ENCODE results near the gene BIN1. TPM values are rescaled to one million over a fixed set of nuclear protein-coding genes. Genes with fewer than 3 reads are reported as not detected.

The BIN1 gene
- total RNA-seq, 1 experiment from 2014 or later, result 58.9 TPM

GRCh38 chr2:127124426-127124825 lies 17.5 kb upstream of the BIN1 start:
- Histone ChIP-seq H3K79me2 (ENCODE audit: low read length) (no peaks in the 10 kb centered on the region), H4K20me1 (ENCODE audit: low read length) (no peaks in the 10 kb centered on the region), H3K9ac (ENCODE audit: low read length) (no peak overlapping the region), H3F3A (ENCODE audit: low read length, unreplicated experiment) (no peaks in the 10 kb centered on the region), H3K36me3 (ENCODE audit: low read depth, low read length) (no peaks in the 10 kb centered on the region), H3K4me3 (ENCODE audit: low read length) (no peak overlapping the region), H3K27me3 (ENCODE audit: low read length) (no peaks in the 10 kb centered on the region), H3K4me2 (ENCODE audit: low read length) (no peak overlapping the region), H3K9me2 (replicated peaks; ENCODE audit: low read length) (no peaks in the 10 kb centered on the region), H2AFZ (ENCODE audit: low read length) (no peak overlapping the region), H3K27ac (ENCODE audit: low read length) (no peak overlapping the region), H3K9me3 (ENCODE audit: low read length) (no peaks in the 10 kb centered on the region), H3K4me1 (ENCODE audit: insufficient read depth, low read length) (no peaks in the 10 kb centered on the region)
- POLR2A ChIA-PET (ENCODE audit: unreplicated experiment), result no interaction called here
- CTCF ChIA-PET, result no interaction called here
- intact Hi-C loops (cut with micrococcal nuclease), result no loop called here
- no peak for TF ChIP-seq EZH2phosphoT487 (IDR thresholded peaks at IDR 0.05; ENCODE audit: borderline replicate concordance, low read length)
- no peak for TF ChIP-seq CTCF (conservative IDR thresholded peaks at IDR 0.05; ENCODE audit: low read depth, low read length)
- TF ChIP-seq EZH2 (IDR thresholded peaks at IDR 0.05; ENCODE audit: low read length, unreplicated experiment), result no peak
- no peak for DNase-seq
- no TSS peak for BruUV-seq (replicated peaks)
- ATAC-seq, result no peak

- H4K20me1 ChIP-seq (ENCODE audit: low read length), result no peaks in the 10 kb centered on the region
- no peak for TF ChIP-seq EZH2phosphoT487 (IDR thresholded peaks at IDR 0.05; ENCODE audit: borderline replicate concordance, low read length)
- TF ChIP-seq CTCF (conservative IDR thresholded peaks at IDR 0.05; ENCODE audit: low read depth, low read length), result no peak
- TF ChIP-seq EZH2 (IDR thresholded peaks at IDR 0.05; ENCODE audit: low read length, unreplicated experiment), result no peak
Observed at GRCh38 chr2:127122361-127123027, 15.5 kb upstream of the BIN1 start.

GRCh38 chr2:127121776-127122176 lies 14.8 kb upstream of the BIN1 start:
- POLR2A ChIA-PET (ENCODE audit: unreplicated experiment), result no interaction called here
- TF ChIP-seq CTCF (conservative IDR thresholded peaks at IDR 0.05; ENCODE audit: low read depth, low read length), result no peak
- TF ChIP-seq EZH2phosphoT487 (IDR thresholded peaks at IDR 0.05; ENCODE audit: borderline replicate concordance, low read length), result no peak
- no peak for TF ChIP-seq EZH2 (IDR thresholded peaks at IDR 0.05; ENCODE audit: low read length, unreplicated experiment)
- no peak for ATAC-seq

More at GRCh38 chr2:127122361-127123027, 15.5 kb upstream of the BIN1 start:
- Histone ChIP-seq H3K36me3 (ENCODE audit: low read depth, low read length) (no peaks in the 10 kb centered on the region), H3K9me3 (ENCODE audit: low read length) (no peaks in the 10 kb centered on the region), H3K27me3 (ENCODE audit: low read length) (no peaks in the 10 kb centered on the region), H3F3A (ENCODE audit: low read length, unreplicated experiment) (no peaks in the 10 kb centered on the region), H3K4me1 (ENCODE audit: insufficient read depth, low read length) (no peaks in the 10 kb centered on the region), H2AFZ (ENCODE audit: low read length) (no peak overlapping the region), H3K4me2 (ENCODE audit: low read length) (no peak overlapping the region), H3K9me2 (replicated peaks; ENCODE audit: low read length) (no peaks in the 10 kb centered on the region), H3K79me2 (ENCODE audit: low read length) (no peaks in the 10 kb centered on the region), H3K9ac (ENCODE audit: low read length) (no peak overlapping the region), H3K4me3 (ENCODE audit: low read length) (no peak overlapping the region), H3K27ac (ENCODE audit: low read length) (no peak overlapping the region)
- no peak for DNase-seq
- intact Hi-C loops (cut with micrococcal nuclease), result no loop called here
- POLR2A ChIA-PET (ENCODE audit: unreplicated experiment), result no interaction called here
- ATAC-seq, result no peak
- CTCF ChIA-PET, result interaction anchor here (0.6 kb wide), 1 partner anchor 17 kb away, joined by 3 read pairs; no protein-coding TSS in a partner anchor
- no TSS peak for BruUV-seq (replicated peaks)

More at GRCh38 chr2:127121776-127122176, 14.8 kb upstream of the BIN1 start:
- no peaks in the 10 kb centered on the region for H3K9me2 ChIP-seq (replicated peaks; ENCODE audit: low read length)
- no peak overlapping the region for H2AFZ ChIP-seq (ENCODE audit: low read length)
- H3K36me3 ChIP-seq (ENCODE audit: low read depth, low read length), result no peaks in the 10 kb centered on the region
- no peak for DNase-seq
- H3K9ac ChIP-seq (ENCODE audit: low read length), result no peak overlapping the region
- H3K79me2 ChIP-seq (ENCODE audit: low read length), result no peaks in the 10 kb centered on the region
- no peaks in the 10 kb centered on the region for H3F3A ChIP-seq (ENCODE audit: low read length, unreplicated experiment)
- H3K27ac ChIP-seq (ENCODE audit: low read length), result no peak overlapping the region
- no TSS peak for BruUV-seq (replicated peaks)
- H3K4me3 ChIP-seq (ENCODE audit: low read length), result no peak overlapping the region
- no peak overlapping the region for H3K4me2 ChIP-seq (ENCODE audit: low read length)
- H4K20me1 ChIP-seq (ENCODE audit: low read length), result no peaks in the 10 kb centered on the region
- intact Hi-C loops (cut with micrococcal nuclease), result no loop called here
- H3K4me1 ChIP-seq (ENCODE audit: insufficient read depth, low read length), result no peaks in the 10 kb centered on the region
- H3K27me3 ChIP-seq (ENCODE audit: low read length), result no peaks in the 10 kb centered on the region
- CTCF ChIA-PET, result no interaction called here
- H3K9me3 ChIP-seq (ENCODE audit: low read length), result no peaks in the 10 kb centered on the region
